WTC11 (cell line): Measurements from ENCODE around the gene IER2.

Experiments
- CBFB ChIP-seq: sonication (generic); formaldehyde crosslinking; IDR thresholded peaks from 2 replicates; pipeline ENCODE4 v1.8.1; 2022; ENCODE audit warnings: mild to moderate bottlenecking, low read depth, missing genetic modification reagents
- CREB1 ChIP-seq: sonication (generic); formaldehyde crosslinking; IDR thresholded peaks from 2 replicates; pipeline ENCODE4 v1.8.0; 2023; ENCODE audit warnings: mild to moderate bottlenecking, missing genetic modification reagents
- E2F4 ChIP-seq: sonication (generic); formaldehyde crosslinking; IDR thresholded peaks from 2 replicates; pipeline ENCODE4 v1.8.1; 2022; ENCODE audit warnings: low read depth, mild to moderate bottlenecking, moderate library complexity, missing genetic modification reagents, borderline replicate concordance
- E2F5 ChIP-seq: sonication (generic); formaldehyde crosslinking; IDR thresholded peaks from 2 replicates; pipeline ENCODE4 v1.8.1; 2022; ENCODE audit warnings: mild to moderate bottlenecking, moderate library complexity, missing genetic modification reagents
- NFYB ChIP-seq: sonication (generic); formaldehyde crosslinking; conservative IDR thresholded peaks from 2 replicates; pipeline ENCODE4 v1.8.0; 2022; ENCODE audit warnings: low read depth, missing genetic modification reagents
- NR3C1 ChIP-seq: sonication (generic); formaldehyde crosslinking; conservative IDR thresholded peaks from 2 replicates; pipeline ENCODE4 v1.8.1; 2023; ENCODE audit warnings: low read depth, mild to moderate bottlenecking, missing genetic modification reagents
- SP1 ChIP-seq: sonication (generic); formaldehyde crosslinking; conservative IDR thresholded peaks from 2 replicates; pipeline ENCODE4 v1.8.1; 2022; ENCODE audit warnings: missing genetic modification reagents
- USF2 ChIP-seq: sonication (generic); formaldehyde crosslinking; IDR thresholded peaks from 2 replicates; pipeline ENCODE4 v1.8.1; 2023; ENCODE audit warnings: mild to moderate bottlenecking, missing genetic modification reagents, moderate library complexity
- ZNF232 ChIP-seq: sonication (generic); formaldehyde crosslinking; IDR thresholded peaks from 2 replicates; pipeline ENCODE4 v1.8.0; 2022; ENCODE audit warnings: mild to moderate bottlenecking, missing genetic modification reagents
- TF ChIP-seq, protein P1 (sequence below): fragments of 200-600 bp; IDR thresholded peaks from 2 replicates; pipeline ENCODE4 v1.8.0; 2022; ENCODE audit warnings: antibody characterized with exemption
- TF ChIP-seq, protein P2 (sequence below): sonication (generic); formaldehyde crosslinking; IDR thresholded peaks from 2 replicates; pipeline ENCODE4 v1.8.1; 2022; ENCODE audit warnings: low read depth, missing genetic modification reagents, borderline replicate concordance
- TF ChIP-seq, protein P3 (sequence below): sonication (generic); formaldehyde crosslinking; IDR thresholded peaks from 2 replicates; pipeline ENCODE4 v1.8.1; 2023; ENCODE audit warnings: mild to moderate bottlenecking, missing genetic modification reagents

DNA sequence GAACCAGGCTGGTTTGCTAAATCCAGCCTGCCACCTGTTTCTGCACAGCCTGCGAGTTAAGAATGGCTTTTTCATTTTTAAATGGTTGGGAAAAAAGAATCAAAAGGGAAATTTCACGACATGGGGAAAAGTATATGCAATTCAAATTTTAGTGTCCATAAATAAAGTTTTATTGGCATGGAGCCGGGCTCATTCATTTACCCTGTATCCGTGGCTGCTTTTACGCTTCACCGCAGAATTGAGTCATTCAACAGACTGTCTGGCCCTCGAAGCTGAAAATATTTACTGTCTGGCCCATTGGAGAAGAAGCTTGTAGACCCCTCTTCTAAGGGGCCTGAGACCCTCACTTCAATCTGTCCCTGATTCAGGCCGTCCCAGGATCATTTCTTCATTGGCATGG is 26.1 kb downstream of the IER2 start:
- TF ChIP-seq NFYB (CRISPR knock-in tag) (no peak), NR3C1 (CRISPR knock-in tag) (no peak), CREB1 (CRISPR knock-in tag) (no peak), USF2 (CRISPR knock-in tag) (no peak), SP1 (CRISPR knock-in tag) (no peak), E2F5 (CRISPR knock-in tag) (no peak), ZNF232 (CRISPR knock-in tag) (no peak), E2F4 (CRISPR knock-in tag) (no peak), CBFB (CRISPR knock-in tag) (no peak)
- TF ChIP-seq, protein P1, sequence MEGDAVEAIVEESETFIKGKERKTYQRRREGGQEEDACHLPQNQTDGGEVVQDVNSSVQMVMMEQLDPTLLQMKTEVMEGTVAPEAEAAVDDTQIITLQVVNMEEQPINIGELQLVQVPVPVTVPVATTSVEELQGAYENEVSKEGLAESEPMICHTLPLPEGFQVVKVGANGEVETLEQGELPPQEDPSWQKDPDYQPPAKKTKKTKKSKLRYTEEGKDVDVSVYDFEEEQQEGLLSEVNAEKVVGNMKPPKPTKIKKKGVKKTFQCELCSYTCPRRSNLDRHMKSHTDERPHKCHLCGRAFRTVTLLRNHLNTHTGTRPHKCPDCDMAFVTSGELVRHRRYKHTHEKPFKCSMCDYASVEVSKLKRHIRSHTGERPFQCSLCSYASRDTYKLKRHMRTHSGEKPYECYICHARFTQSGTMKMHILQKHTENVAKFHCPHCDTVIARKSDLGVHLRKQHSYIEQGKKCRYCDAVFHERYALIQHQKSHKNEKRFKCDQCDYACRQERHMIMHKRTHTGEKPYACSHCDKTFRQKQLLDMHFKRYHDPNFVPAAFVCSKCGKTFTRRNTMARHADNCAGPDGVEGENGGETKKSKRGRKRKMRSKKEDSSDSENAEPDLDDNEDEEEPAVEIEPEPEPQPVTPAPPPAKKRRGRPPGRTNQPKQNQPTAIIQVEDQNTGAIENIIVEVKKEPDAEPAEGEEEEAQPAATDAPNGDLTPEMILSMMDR, result no peak
- TF ChIP-seq, protein P2, sequence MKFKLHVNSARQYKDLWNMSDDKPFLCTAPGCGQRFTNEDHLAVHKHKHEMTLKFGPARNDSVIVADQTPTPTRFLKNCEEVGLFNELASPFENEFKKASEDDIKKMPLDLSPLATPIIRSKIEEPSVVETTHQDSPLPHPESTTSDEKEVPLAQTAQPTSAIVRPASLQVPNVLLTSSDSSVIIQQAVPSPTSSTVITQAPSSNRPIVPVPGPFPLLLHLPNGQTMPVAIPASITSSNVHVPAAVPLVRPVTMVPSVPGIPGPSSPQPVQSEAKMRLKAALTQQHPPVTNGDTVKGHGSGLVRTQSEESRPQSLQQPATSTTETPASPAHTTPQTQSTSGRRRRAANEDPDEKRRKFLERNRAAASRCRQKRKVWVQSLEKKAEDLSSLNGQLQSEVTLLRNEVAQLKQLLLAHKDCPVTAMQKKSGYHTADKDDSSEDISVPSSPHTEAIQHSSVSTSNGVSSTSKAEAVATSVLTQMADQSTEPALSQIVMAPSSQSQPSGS (CRISPR knock-in tag), result no peak
- TF ChIP-seq, protein P3, sequence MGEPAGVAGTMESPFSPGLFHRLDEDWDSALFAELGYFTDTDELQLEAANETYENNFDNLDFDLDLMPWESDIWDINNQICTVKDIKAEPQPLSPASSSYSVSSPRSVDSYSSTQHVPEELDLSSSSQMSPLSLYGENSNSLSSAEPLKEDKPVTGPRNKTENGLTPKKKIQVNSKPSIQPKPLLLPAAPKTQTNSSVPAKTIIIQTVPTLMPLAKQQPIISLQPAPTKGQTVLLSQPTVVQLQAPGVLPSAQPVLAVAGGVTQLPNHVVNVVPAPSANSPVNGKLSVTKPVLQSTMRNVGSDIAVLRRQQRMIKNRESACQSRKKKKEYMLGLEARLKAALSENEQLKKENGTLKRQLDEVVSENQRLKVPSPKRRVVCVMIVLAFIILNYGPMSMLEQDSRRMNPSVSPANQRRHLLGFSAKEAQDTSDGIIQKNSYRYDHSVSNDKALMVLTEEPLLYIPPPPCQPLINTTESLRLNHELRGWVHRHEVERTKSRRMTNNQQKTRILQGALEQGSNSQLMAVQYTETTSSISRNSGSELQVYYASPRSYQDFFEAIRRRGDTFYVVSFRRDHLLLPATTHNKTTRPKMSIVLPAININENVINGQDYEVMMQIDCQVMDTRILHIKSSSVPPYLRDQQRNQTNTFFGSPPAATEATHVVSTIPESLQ (CRISPR knock-in tag), result no peak
